ENCODE measurements around the gene CDYL2. TPM values are rescaled to one million over a fixed set of nuclear protein-coding genes. Genes with fewer than 3 reads are reported as not detected.

Gene CDYL2
- total RNA-seq, 1 donor from 2014 or later: 1.8 TPM

DNA sequence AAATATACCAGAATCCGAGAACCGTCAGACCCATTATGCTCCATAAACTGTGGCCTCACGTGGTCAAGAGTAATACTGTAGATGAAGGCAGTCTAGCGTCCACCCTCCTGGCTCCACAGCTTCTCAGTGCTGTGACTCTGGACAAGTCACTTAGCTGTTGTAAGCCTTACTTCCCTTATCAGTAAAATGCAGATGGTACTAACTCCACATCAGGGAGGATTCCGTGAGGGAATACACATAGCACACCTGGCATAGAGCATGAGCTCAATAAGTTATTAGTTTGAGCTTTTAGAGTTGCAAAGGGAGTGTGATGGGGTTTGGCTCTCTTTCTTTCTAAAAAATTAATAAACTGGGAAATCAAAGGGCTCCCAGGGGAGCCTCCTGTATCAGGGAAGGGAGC lies 49.9 kb downstream of the CDYL2 start:
- TF ChIP-seq, protein P1, sequence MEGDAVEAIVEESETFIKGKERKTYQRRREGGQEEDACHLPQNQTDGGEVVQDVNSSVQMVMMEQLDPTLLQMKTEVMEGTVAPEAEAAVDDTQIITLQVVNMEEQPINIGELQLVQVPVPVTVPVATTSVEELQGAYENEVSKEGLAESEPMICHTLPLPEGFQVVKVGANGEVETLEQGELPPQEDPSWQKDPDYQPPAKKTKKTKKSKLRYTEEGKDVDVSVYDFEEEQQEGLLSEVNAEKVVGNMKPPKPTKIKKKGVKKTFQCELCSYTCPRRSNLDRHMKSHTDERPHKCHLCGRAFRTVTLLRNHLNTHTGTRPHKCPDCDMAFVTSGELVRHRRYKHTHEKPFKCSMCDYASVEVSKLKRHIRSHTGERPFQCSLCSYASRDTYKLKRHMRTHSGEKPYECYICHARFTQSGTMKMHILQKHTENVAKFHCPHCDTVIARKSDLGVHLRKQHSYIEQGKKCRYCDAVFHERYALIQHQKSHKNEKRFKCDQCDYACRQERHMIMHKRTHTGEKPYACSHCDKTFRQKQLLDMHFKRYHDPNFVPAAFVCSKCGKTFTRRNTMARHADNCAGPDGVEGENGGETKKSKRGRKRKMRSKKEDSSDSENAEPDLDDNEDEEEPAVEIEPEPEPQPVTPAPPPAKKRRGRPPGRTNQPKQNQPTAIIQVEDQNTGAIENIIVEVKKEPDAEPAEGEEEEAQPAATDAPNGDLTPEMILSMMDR (IDR thresholded peaks at IDR 0.05): no peak
- no peaks in the 10 kb centered on the region for H3K36me3 Mint-ChIP-seq (ENCODE audit: unreplicated experiment)
- no peak overlapping the region for H3K27ac Mint-ChIP-seq (ENCODE audit: unreplicated experiment)
- no peak for DNase-seq (ENCODE audit: extremely low spot score, unreplicated experiment)
- H3K27me3 Mint-ChIP-seq (ENCODE audit: unreplicated experiment): no peaks in the 10 kb centered on the region
- H3K4me3 Mint-ChIP-seq (ENCODE audit: unreplicated experiment): no peak overlapping the region
- no peaks in the 10 kb centered on the region for H3K9me3 Mint-ChIP-seq (ENCODE audit: unreplicated experiment)
- H3K4me1 Mint-ChIP-seq (ENCODE audit: unreplicated experiment): no peaks in the 10 kb centered on the region

DNA sequence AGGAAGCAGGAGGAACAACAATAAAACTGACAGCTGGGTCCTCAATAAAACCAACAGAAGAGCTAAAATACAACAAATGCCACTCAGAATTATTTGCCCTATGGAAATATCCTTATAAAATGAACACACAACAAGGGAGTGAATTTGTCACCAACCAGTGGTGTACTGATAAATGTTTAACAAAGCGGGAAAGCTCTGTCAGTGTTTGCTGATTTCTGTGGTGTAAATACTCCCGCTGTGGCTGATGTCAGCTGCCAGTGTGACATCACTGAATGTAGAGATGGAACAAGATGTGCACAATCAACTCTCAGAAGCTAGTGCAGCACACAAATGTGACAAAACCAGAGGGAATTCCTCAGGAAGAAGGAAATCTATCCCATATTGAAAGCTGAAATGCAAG lies 51.9 kb downstream of the CDYL2 start:
- TF ChIP-seq, protein P1 (IDR thresholded peaks at IDR 0.05): no peak
- Mint-ChIP-seq H3K4me3 (ENCODE audit: unreplicated experiment) (no peak overlapping the region), H3K4me1 (ENCODE audit: unreplicated experiment) (no peaks in the 10 kb centered on the region), H3K27me3 (ENCODE audit: unreplicated experiment) (no peaks in the 10 kb centered on the region), H3K9me3 (ENCODE audit: unreplicated experiment) (no peaks in the 10 kb centered on the region), H3K36me3 (ENCODE audit: unreplicated experiment) (no peaks in the 10 kb centered on the region), H3K27ac (ENCODE audit: unreplicated experiment) (no peak overlapping the region)
- no peak for DNase-seq (ENCODE audit: extremely low spot score, unreplicated experiment)

DNA sequence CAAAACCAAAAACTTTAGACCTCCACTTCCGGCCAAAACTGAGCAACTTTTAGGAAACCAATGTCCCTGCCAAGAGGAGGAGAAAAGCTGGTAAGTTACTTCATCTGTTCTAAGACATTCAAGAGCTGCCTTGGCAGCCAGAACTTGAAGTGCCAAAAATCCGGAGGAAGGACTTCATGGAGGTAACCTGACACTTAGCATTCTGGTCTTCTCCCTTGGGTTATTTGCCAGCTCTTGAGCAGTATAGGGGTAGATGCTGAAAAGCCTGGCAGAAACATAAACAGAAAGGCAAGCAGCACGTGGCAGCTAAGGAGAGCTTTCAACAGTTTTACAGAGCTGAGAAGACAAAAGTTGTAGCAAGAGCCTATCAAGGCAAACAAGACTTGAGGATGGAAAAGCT lies 53.2 kb downstream of the CDYL2 start:
- DNase-seq (ENCODE audit: extremely low spot score, unreplicated experiment): no peak
- H3K4me3 Mint-ChIP-seq (ENCODE audit: unreplicated experiment): no peak overlapping the region
- TF ChIP-seq, protein P1 (IDR thresholded peaks at IDR 0.05): no peak

DNA sequence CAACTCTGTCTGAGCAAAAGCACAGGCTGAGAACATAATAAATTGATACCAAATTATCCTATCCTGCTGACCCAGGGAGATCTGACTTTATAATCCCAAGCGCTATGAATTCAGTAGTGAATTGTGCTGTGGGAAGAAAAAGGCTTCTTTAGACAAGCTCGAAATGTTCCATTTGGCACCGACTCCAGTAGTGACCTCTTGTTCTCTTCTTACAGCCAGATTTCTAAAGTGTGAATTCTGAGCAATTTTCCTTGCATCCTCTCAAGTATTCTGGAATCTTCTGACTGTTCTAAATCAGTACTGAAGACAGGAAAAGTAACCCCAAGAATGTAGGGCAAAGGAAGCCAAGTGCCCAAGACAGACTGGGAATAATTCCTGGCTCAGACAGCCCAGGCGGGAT lies 58.2 kb downstream of the CDYL2 start:
- no peak for DNase-seq (ENCODE audit: extremely low spot score, unreplicated experiment)
- Mint-ChIP-seq H3K27me3 (ENCODE audit: unreplicated experiment) (no peaks in the 10 kb centered on the region), H3K4me1 (ENCODE audit: unreplicated experiment) (no peaks in the 10 kb centered on the region), H3K36me3 (ENCODE audit: unreplicated experiment) (no peaks in the 10 kb centered on the region), H3K9me3 (ENCODE audit: unreplicated experiment) (peaks cover 4% of the 10 kb centered on the region), H3K27ac (ENCODE audit: unreplicated experiment) (no peak overlapping the region), H3K4me3 (ENCODE audit: unreplicated experiment) (no peak overlapping the region)
- TF ChIP-seq, protein P1 (IDR thresholded peaks at IDR 0.05): no peak

More for the DNA sequence above, 53.2 kb downstream of the CDYL2 start:
- Mint-ChIP-seq H3K9me3 (ENCODE audit: unreplicated experiment) (no peaks in the 10 kb centered on the region), H3K4me1 (ENCODE audit: unreplicated experiment) (no peaks in the 10 kb centered on the region), H3K36me3 (ENCODE audit: unreplicated experiment) (no peaks in the 10 kb centered on the region), H3K27ac (ENCODE audit: unreplicated experiment) (no peak overlapping the region), H3K27me3 (ENCODE audit: unreplicated experiment) (no peaks in the 10 kb centered on the region)

DNA sequence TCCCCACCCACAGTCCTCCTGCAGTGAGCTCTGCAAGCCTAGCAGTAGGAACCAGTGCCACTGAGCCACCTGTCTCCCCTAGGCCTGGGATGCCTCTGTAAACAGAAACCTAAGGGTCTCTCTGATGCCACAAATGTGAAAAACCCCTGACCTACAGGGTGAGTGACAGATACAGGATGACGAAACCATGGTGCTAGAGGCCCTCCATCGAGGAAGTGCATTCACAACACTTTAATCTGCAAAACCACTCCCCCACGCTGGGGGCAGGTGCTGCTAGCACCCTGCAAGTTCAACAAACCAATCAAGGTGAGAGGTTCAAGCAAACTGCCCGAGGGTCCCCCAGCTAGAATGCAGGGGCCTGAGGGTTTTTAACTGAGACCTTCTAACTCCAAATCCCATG lies 59.5 kb downstream of the CDYL2 start:
- Mint-ChIP-seq H3K4me1 (ENCODE audit: unreplicated experiment) (no peaks in the 10 kb centered on the region), H3K36me3 (ENCODE audit: unreplicated experiment) (no peaks in the 10 kb centered on the region), H3K27ac (ENCODE audit: unreplicated experiment) (no peak overlapping the region), H3K27me3 (ENCODE audit: unreplicated experiment) (no peaks in the 10 kb centered on the region), H3K9me3 (ENCODE audit: unreplicated experiment) (peaks cover 12% of the 10 kb centered on the region), H3K4me3 (ENCODE audit: unreplicated experiment) (no peak overlapping the region)
- TF ChIP-seq, protein P1 (IDR thresholded peaks at IDR 0.05): no peak
- DNase-seq (ENCODE audit: extremely low spot score, unreplicated experiment): no peak

Data from osteocyte (in vitro differentiated cells).